WERI-Rb-1 (cell line): ENCODE measurements around the gene TGFBI.
A peak's percentile ranks its signal among the peaks of the same experiment; 100 is the strongest.

Experiments
- DNase-seq: peaks from one replicate; pipeline ENCODE4 v3.0.0-alpha.2; 2020
- H3K27ac ChIP-seq: fragments of 250-450 bp; sonication (Bioruptor Pico); 2 replicates; pipeline ENCODE4 v1.5.1; 2020; ENCODE audit warnings: mild to moderate bottlenecking, moderate library complexity
- H3K27me3 ChIP-seq: fragments of 250-450 bp; sonication (Bioruptor Pico); 2 replicates; pipeline ENCODE4 v1.5.1; 2021; ENCODE audit warnings: mild to moderate bottlenecking, low read depth, moderate library complexity; ENCODE audit not compliant: insufficient read depth, severe bottlenecking
- H3K36me3 ChIP-seq: fragments of 250-450 bp; sonication (Bioruptor Pico); 2 replicates; pipeline ENCODE4 v1.5.1; 2020; ENCODE audit warnings: mild to moderate bottlenecking, moderate library complexity
- H3K4me3 ChIP-seq: 2 replicates; pipeline ENCODE4 v1.5.1; 2011; ENCODE audit warnings: low read depth, mild to moderate bottlenecking, control low read depth, low read length
- H3K9me3 ChIP-seq: fragments of 250-450 bp; sonication (Bioruptor Pico); 2 replicates; pipeline ENCODE4 v1.5.1; 2021; ENCODE audit warnings: mild to moderate bottlenecking, moderate library complexity; ENCODE audit not compliant: severe bottlenecking
- TF ChIP-seq, protein P1 (sequence below): IDR thresholded peaks from 2 replicates; pipeline ENCODE4 v1.5.1; 2011; ENCODE audit warnings: low read depth, mild to moderate bottlenecking, control low read depth, inconsistent platforms, low read length

TGFBI gene

DNA sequence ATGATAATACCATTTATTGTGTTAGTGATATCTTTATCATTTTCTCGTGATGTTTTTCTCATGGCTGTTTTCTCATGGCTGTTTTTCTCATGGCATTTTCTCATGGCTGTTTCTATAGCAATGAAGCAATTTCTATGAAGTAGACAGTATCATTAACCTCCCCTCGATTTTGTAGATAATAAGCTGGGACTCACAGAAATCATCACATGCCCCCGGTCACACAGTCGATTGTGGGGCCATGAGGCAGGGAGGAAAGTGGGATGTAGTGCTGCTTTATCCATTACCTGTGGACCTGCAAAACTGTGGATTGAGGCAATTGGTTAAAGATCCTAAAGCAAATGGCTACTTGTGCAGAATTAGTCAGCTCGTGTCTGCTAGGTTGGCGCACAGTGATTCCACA, 47.3 kb downstream of the TGFBI start:
- Histone ChIP-seq H3K27me3 (no peaks in the 10 kb centered on the region), H3K36me3 (no peaks in the 10 kb centered on the region), H3K27ac (no peak overlapping the region), H3K4me3 (no peak overlapping the region), H3K9me3 (no peaks in the 10 kb centered on the region)
- DNase-seq: no peak
- TF ChIP-seq, protein P1, sequence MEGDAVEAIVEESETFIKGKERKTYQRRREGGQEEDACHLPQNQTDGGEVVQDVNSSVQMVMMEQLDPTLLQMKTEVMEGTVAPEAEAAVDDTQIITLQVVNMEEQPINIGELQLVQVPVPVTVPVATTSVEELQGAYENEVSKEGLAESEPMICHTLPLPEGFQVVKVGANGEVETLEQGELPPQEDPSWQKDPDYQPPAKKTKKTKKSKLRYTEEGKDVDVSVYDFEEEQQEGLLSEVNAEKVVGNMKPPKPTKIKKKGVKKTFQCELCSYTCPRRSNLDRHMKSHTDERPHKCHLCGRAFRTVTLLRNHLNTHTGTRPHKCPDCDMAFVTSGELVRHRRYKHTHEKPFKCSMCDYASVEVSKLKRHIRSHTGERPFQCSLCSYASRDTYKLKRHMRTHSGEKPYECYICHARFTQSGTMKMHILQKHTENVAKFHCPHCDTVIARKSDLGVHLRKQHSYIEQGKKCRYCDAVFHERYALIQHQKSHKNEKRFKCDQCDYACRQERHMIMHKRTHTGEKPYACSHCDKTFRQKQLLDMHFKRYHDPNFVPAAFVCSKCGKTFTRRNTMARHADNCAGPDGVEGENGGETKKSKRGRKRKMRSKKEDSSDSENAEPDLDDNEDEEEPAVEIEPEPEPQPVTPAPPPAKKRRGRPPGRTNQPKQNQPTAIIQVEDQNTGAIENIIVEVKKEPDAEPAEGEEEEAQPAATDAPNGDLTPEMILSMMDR: no peak

DNA sequence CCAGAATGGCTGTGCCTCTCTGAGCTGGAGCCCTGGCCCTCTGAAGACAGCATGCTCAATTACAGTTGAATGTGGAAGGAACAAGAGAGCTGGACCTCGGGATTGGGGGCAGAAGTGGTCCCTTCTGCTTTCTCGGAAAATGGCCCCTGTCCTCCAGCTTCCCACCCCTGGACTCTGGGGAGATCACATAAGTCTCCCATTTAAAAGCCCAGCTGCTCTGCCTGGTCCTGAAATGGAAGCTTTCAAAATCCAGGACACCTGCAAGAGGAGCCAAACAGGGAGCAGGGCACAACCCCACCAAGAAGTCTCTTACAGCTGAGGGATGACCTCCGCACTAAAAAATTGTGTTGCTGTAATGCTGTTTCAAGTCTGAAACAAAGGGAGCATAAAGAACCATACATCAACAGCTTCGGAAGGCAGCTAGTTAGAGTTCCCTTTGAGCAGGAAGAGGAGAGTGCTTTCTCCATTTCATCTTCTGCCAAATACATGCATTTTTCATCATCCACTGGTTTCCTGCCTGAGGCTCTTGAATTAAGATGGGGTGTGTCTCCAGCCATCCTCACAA, 48.2 kb downstream of the TGFBI start:
- no peak for DNase-seq
- Histone ChIP-seq H3K4me3 (no peak overlapping the region), H3K27ac (no peak overlapping the region), H3K27me3 (no peaks in the 10 kb centered on the region), H3K9me3 (no peaks in the 10 kb centered on the region), H3K36me3 (no peaks in the 10 kb centered on the region)
- TF ChIP-seq, protein P1: no peak

DNA sequence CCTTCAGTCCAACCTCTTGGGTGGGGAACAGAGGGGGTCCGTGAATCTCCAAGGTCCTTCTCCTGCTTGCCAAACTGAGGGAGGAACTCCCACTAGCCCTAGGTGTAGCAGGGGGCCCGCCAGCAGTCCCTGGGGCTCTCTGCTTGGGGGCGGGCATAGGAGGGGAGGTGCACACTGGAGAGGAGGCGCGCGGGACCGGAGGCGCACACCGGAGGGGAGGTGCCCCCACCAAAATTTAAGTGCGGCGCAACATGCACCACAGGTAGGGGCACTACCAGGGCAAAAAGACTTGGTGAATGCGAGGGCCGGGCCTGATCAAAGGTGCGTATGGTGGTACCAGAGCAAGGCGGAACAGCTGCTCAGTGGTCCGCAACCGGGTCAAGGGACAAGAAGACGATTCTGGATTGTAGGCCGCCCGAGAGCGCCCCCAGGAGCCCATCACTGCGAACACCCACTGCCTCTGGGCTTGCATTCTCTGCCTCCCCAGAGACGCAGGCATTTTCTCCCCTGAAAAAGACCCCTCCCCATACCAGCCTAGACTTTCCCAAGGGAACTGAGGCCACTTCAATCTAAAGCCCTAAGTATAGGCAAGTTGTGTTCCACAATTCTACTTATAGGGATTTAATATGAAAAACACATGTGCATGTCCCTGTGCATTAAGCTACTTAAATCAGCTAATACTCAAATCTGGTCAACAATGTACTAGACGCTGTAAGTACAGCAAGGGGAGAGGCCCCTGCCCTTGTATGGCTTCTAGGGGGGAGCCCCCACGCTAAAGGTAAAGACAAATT, 50.6 kb downstream of the TGFBI start:
- Histone ChIP-seq H3K27ac (no peak overlapping the region), H3K9me3 (no peaks in the 10 kb centered on the region), H3K27me3 (no peaks in the 10 kb centered on the region), H3K36me3 (no peaks in the 10 kb centered on the region), H3K4me3 (peak overlapping the region; percentile 46)
- peak; percentile 31 for DNase-seq
- TF ChIP-seq, protein P1: peak; percentile 57

DNA sequence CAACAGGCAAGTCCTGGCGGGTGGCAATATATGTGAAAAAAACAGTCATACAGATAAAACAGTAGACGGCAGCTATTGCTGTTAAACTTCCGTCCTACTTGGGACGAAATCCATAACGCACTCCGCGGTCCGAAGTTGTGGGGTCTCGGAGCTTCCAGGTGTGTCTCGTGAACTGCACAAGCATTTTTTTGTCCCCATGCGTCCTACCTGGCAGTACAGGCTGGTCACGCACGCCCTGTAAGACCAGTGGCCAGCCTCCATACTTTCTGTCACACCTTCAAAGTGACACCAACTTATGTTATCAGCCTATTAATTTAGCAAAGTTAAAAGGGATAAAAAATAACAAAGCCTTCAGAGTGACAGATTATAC, 51.3 kb downstream of the TGFBI start:
- H3K9me3 ChIP-seq: no peaks in the 10 kb centered on the region
- peak overlapping the region; percentile 46 for H3K4me3 ChIP-seq
- TF ChIP-seq, protein P1: no peak

DNA sequence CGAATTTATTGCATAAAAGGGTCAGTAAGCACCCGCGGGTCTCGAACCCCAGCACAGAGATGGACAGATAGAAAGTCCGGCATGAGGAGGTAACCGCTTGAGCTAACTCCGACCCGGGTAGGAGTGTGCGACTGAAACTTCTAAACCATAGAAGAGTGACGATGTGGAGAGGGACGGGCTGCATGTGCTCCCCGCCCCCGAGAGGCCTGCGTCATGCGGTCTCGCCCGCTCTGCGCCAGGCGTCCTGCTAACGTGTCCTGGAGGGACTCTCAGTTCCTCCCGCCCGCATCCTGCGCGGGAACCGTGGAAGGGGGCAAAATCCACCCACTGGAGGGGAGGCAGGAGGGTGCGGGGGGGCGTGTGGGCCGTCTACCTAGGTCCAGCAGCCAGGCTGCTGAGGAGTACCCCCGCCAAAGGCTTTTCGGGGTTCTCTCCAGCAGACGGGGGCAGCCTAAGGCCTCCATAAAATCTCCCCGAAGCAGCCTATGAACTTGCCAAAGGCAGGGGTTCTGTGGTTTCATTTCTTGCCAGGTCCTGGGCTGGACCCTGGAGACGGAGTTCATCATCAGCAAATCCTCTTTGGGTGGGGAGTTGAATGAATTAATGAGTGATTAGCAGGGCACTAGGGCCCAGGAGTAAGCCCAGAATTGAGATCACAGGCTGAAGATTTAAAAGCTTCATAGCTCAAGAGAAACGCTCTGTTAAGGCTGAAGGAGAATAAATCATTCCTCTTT, 51.9 kb downstream of the TGFBI start:
- TF ChIP-seq, protein P1: no peak
- Histone ChIP-seq H3K36me3 (no peaks in the 10 kb centered on the region), H3K27me3 (no peaks in the 10 kb centered on the region), H3K4me3 (peak overlapping the region; percentile 46), H3K9me3 (no peaks in the 10 kb centered on the region), H3K27ac (peak overlapping the region; percentile 71)
- peak; percentile 78 for DNase-seq

More for the DNA sequence above, 51.3 kb downstream of the TGFBI start:
- Histone ChIP-seq H3K36me3 (no peaks in the 10 kb centered on the region), H3K27me3 (no peaks in the 10 kb centered on the region), H3K27ac (no peak overlapping the region)
- DNase-seq: no peak
